GM15510 (cell line): Measurements from ENCODE around the gene GNPTAB.
A peak's percentile ranks its signal among the peaks of the same experiment; 100 is the strongest.

Experiments
- POLR2A ChIP-seq: IDR thresholded peaks from 3 replicates; pipeline ENCODE4 v1.6.1; 2011; ENCODE audit warnings: borderline replicate concordance; ENCODE audit not compliant: insufficient read length; ENCODE audit errors: extremely low read depth

GNPTAB gene

DNA sequence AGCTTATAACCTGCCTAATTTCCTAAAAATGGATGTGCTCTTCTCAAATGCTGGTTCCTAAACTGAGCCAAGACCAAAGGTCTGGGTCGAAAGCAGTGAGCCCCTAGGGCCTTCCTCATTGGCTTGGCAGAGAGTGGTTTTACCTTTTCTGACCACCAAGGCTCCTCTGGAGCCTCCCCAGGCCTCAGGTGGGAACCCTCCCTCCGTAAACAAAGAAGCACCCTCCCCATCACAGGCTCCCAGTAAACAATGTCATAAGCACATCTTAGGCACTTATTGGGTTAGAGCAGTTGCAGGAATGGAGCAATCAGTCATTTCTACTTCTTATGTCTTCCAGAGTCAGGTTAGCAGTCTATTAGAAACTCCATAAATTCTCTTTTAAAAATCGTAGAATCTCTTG is 127.3 kb downstream of the GNPTAB start:
- TF ChIP-seq POLR2A, result no peak

DNA sequence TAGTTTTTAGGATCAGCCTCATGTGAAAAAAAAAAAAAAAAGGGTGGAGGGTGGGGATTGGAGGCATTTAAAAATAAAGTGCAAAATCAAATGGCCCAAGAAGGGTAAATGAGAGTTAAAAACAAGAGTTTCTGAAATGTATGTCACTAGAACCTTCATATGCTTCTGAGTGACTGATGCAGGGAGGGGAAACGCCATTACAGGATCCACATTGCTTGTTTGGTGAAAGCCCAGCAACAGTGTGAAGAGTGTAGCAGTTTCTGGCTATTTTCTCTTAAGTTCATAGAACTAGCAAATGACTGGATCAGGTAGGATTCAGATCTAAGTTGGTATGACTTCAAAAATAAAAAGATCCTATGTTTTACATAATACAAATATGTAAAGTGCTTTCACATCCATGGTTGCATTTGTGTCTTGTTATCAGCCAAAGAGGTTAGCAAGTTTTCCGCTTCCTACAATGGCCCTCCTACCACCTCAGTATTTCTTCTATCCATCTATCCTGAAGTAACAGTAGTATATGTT is 130.4 kb downstream of the GNPTAB start:
- TF ChIP-seq POLR2A, result no peak

DNA sequence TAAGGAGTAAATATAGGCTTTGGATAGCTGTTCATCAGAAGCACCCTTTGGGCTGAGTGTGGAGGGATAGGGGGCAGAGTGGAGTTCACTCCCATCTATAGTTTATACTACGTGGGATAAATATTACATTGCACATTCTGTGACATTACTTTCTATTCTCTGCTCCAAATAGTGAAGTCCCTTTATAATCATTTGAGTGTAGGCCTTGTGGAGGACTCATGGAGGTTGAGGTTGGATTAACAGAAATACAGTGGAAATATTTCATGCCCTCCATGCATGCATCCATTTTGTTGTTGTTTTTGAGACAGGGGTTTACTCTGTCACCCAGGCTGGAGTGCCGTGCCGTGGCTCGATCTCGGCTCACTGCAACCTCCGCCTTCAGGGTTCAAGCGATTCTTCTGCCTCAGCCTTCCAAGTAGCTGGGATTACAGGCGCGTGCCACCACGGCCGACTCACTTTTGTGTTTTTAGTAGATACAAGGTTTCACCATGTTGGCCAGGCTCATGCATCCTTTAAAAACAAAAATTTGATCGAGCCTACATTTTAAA is 131.9 kb downstream of the GNPTAB start:
- no peak for TF ChIP-seq POLR2A

DNA sequence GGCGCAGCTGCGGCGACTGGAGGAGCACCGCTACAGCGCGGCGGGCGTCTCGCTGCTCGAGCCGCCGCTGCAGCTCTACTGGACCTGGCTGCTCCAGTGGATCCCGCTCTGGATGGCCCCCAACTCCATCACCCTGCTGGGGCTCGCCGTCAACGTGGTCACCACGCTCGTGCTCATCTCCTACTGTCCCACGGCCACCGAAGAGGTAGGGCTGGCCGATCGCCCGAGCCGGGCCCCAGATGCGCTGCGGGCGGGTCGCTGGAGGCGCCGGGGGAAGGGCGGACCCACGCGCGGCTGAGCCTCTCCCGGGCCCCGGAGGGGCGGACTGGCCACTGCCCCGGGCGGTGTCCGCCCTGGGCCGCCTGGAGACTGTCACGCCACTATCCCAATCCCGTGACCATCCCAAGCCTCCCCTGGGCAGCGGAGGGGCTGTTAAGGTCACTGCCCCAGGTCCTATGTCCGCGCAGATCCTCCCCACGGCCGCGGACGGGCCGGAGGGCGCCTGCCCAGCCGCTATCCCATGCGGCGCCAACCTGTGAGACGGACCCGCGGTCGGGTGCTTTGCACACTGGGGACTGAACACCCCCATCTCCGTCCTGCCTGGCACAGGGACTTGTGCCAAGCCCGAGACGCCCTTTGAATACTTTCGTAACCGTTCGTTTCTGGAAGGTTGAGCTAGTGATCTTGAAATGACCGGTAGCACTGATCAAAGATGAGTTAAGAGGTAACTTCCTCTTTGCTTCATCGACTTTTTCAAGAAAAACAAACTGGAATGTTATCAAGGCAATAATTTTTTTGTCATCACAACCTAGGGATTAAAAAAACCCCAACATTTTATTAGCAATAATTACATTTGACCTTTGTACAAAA is 132.6 kb downstream of the GNPTAB start:
- no peak for TF ChIP-seq POLR2A

DNA sequence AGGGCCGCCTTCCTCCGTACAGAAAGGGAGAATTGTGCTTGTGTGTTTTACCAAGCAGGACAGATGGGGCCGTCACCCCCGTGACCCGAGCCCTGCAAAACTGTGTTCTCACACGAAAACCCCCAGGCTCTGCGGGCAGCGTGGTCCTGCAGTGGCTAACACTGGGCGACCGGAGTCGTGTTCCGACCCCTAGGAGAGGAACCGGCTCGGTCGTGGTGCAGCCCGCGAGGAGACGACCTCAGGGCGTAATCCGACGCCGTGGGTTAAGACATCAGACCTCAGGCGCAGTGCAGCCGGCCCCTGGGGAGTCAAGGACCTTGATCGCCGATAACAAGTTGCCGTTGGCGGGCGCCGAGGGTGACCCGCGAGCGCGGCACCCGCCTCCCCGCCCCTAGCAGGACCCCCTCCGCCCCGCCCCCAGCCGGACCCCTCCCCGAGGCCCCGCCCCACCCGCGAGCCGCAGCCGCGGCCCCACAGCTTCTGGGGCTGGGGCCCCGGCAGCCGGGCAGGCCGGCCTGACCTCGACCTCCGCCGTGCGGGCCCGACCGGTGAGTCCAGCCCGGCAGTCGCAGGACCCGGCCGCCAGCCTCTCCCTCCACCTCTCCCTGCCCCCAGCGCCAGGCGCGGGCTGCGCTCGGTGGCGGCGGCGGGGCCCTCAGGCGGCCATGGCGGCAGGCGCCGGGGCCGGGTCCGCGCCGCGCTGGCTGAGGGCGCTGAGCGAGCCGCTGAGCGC is 133.4 kb downstream of the GNPTAB start, which contains the start of gene CHPT1:
Gene CHPT1, plus strand, starts transcription at position 444 of the 733 bp plus-strand sequence. Its CDS starts 222 bp downstream, at position 666.
- TF ChIP-seq POLR2A, result peak; percentile 66

DNA sequence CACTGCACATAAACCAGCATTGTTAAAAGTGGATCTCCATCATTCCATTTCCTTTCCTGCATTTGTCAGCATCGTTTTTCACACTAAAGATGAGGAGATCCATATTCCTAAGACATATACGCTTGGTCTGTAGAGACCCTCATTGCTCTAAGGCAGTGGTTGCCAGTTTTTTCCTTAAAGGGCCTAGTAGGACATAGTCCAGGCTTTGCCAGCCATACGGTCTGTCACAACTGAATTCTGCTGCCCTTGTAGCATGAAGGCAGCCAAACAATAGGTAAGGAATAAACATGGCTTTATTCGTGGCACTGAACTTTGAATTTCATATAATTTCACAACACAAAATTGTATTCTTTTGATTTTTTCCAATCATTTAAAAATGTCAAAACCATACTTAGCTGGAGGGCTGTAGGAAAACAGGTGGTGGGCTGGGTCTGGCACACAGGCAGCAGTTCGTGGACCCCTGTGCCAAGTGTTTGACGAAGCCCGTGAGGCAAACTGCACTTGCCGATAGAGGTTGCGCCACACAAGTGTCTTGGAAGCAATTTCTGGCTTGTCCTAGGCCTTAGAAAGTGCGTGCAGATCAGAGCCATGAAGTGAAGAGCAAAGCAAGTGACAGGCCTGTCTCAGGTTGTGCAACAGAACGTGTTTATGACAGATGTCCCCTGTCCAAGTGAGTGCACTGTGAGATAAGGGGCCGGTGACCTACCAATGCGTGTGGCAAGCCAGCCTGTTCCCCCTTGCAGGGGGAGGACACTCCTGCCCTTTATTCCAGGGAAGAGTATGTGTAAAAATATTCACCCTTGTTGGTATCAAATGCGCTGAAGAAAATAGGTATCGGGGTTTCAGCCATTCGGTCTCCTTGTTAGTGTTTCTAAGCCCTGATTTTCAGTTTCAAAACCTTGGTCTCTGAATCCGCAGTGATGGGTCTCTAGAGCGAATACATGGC is 134.2 kb downstream of the GNPTAB start:
- TF ChIP-seq POLR2A, result no peak

DNA sequence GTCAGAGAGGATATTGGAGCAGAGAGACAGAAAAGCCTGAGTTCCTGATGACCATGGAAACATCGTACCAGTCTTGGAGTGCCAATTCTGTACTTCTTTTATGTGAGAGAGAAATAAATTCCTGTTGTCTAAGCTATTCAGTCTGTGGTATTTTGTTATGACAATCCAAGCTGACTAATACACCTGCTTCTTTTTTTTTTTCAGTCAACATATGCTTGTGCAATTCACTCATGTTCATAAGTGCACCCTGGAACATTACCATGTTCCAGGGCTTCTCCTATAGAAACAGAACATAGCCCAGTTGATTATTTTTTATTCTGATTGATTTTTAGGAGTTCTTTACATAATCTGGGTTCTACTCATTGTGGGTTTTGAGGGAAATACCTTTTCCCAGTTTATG is 135.1 kb downstream of the GNPTAB start:
- no peak for TF ChIP-seq POLR2A
